Measurements from ENCODE around the gene SIRPA.

- TF ChIP-seq CTCF (IDR thresholded peaks at IDR 0.05; ENCODE audit: low read depth, low read length) (no peak), EZH2phosphoT487 (IDR thresholded peaks at IDR 0.05; ENCODE audit: low read depth) (no peak)
Observed at GRCh38 chr20:1872459-1873097, 22.6 kb upstream of the SIRPA start.
